Pancreas (tissue), 10 donors: ENCODE measurements around the gene CEMIP. TPM values are rescaled to one million over a fixed set of nuclear protein-coding genes. Genes with fewer than 3 reads are reported as not detected.

ENCODE experiments used
- ATAC-seq, 4 donors: fragments of 200-7000 bp; cut with Tn5 transposase; one replicate each; pipeline versions ENCODE4 v1.8.0 to v1.9.1; 2020; ENCODE audit warnings: mild to moderate bottlenecking in 4 of 4, moderate library complexity in 4 of 4
- DNase-seq, 6 donors: peaks; one replicate each; pipeline ENCODE4 v3.0.0-alpha.2; 2020
- FAIRE-seq: peaks from 2 replicates; lab custom pipeline; 2012; peaks lifted over from hg19 to GRCh38; lab: Jason Lieb, UNC
- H3K27ac ChIP-seq, 4 donors: fragments of 200-600 bp; sonication (generic); 1 replicate in 3 of 4; 2 replicates in 1 of 4; pipeline versions ENCODE4 v1.5.0 to v1.8.0; 2020
- H3K27me3 ChIP-seq, 4 donors: fragments of 200-600 bp; one replicate each; pipeline ENCODE4 v1.8.0; 2021
- H3K36me3 ChIP-seq, 3 donors: fragments of 200-600 bp; sonication (generic) in 1 of 3; one replicate each; pipeline versions ENCODE4 v1.5.0 to v1.8.0; 2020 to 2021
- H3K4me1 ChIP-seq, 3 donors: fragments of 200-600 bp; one replicate each; pipeline ENCODE4 v1.8.0; 2021
- H3K4me3 ChIP-seq, 4 donors: fragments of 200-600 bp; sonication (generic) in 2 of 4; one replicate each; pipeline versions ENCODE4 v1.5.0 to v1.8.0; 2020 to 2021
- H3K9me3 ChIP-seq, 4 donors: fragments of 200-600 bp; one replicate each; pipeline ENCODE4 v1.8.0; 2021
- WGBS, 2 donors: extraction: QIAGEN DNeasy Blood & Tissue Kit; methylation state at CpG; one replicate each; pipeline ENCODE4 v1.1.7; 2013; 5-methylcytosine and 5-hydroxymethylcytosine counted together
- intact Hi-C, 3 donors: fragments of 100-400 bp; cut with DNase I; formaldehyde crosslinking; loops; one replicate each; pipeline versions ENCODE4 v1.11.1 to v1.14.2; 2022
- polyA plus RNA-seq, 2 donors: library from polyadenylated mRNA; stranded (reverse); fragments of 200-250 nt; gene quantifications; one replicate each; pipeline ENCODE4 v1.2.3, GENCODE V29; 2013
- total RNA-seq, 6 donors: library from RNA; stranded (reverse); fragmentation: NEBNext Ultra II Directional in 4 of 6; extraction: Animal tissue kit (Norgen Biotek cat#: 25700) in 4 of 6; gene quantifications; one replicate each; pipeline versions ENCODE4 v1.2.1 to v1.2.4, GENCODE V29; 2021 to 2023
- TF ChIP-seq, protein P1 (sequence below), 4 donors: fragments of 200-600 bp; sonication (generic) in 3 of 4; IDR thresholded peaks; one replicate each; pipeline versions ENCODE4 v1.5.0 to v1.8.0; 2021; ENCODE audit warnings: antibody characterized with exemption in 4 of 4
- donor health status: healthy with polysubstance abuse.
- donor health status: DM: no; HTN: no; CAD: no; lungs with moderate emphysema.
- donor health status: DM: no; HTN: no; CAD: no.
- donor health status: control.
- donor health status: control.
- donor health status: Bipolar disorder and iron deficiency.
- donor health status: DM: yes; HTN: yes; CAD: no.
- donor health status: DM: no; HTN: no; CAD: no.
- donor health status: DM: no; HTN: no; CAD: no.
- donor health status: DM: yes; HTN: yes; CAD: no.

Gene CEMIP
- total and polyA plus RNA-seq, 8 donors: 0.07 to 0.41 (median 0.12) TPM; not detected in 1

DNA sequence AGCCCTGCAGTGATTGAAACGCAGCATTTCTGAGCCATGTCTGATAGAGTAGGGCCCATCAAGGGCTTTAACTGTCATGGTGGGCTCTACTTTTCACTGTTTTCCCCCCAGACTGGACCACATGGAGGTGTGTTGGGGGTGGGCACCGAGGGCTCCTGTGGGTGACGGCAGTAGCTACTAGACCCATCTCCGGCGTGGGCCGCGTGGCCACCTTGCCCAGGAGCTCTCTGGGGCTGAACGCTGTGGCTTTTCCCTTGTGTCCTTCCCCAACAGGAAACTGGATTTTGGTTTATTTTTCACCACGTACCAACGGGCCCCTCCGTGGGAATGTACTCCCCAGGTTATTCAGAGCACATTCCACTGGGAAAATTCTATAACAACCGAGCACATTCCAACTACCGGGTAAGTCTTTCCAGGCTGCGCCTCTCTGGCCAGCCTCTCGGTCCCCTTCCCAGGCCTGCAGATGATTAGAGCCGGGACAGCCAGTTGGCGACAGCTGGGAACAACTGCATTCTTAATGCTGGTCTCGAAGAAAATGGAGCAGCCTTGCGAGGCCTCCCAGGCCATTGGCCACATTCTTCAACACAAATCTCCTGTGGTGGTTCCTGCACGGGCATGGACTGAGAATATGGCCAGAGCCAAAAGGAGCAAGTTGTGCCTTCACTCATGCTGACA lies 142.7 kb downstream of the CEMIP start:
- H3K36me3 ChIP-seq: no peaks in the 10 kb centered on the region
- FAIRE-seq: no peak
- intact Hi-C loops: no loop called here
- H3K4me3 ChIP-seq: no peak overlapping the region
- no peaks in the 10 kb centered on the region for H3K9me3 ChIP-seq
- TF ChIP-seq, protein P1, sequence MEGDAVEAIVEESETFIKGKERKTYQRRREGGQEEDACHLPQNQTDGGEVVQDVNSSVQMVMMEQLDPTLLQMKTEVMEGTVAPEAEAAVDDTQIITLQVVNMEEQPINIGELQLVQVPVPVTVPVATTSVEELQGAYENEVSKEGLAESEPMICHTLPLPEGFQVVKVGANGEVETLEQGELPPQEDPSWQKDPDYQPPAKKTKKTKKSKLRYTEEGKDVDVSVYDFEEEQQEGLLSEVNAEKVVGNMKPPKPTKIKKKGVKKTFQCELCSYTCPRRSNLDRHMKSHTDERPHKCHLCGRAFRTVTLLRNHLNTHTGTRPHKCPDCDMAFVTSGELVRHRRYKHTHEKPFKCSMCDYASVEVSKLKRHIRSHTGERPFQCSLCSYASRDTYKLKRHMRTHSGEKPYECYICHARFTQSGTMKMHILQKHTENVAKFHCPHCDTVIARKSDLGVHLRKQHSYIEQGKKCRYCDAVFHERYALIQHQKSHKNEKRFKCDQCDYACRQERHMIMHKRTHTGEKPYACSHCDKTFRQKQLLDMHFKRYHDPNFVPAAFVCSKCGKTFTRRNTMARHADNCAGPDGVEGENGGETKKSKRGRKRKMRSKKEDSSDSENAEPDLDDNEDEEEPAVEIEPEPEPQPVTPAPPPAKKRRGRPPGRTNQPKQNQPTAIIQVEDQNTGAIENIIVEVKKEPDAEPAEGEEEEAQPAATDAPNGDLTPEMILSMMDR (IDR thresholded peaks at IDR 0.05): no peak
- no peak for ATAC-seq
- WGBS, 2 donors: 95 to 96% methylated on average over 20 of the region's 20 CpGs
- no peaks in the 10 kb centered on the region for H3K27me3 ChIP-seq
- DNase-seq: no peak
- no peak overlapping the region for H3K27ac ChIP-seq
- no peaks in the 10 kb centered on the region for H3K4me1 ChIP-seq

DNA sequence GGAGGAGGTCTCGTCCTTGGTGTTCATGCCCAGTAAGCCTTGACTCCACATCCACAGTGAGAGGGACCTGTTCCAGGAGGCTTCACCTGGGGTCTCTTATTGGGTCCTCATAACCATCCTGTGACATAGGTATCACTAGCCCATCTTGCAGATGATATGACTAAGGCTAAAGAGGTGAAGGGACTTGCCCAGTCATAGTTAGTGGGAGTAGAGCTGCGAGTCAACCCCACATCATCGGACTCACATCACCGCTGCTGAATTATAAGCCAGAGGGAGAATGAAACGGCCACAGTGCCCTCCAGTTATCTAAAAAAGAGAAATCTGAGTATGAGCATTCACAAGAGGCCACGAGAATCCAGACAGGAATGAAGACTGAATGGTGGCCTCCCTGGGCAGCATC lies 144.5 kb downstream of the CEMIP start:
- no peak for DNase-seq

GRCh38 chr15:80924278-80924677 lies 145.1 kb downstream of the CEMIP start:
- DNase-seq (no peak), FAIRE-seq (no peak), ATAC-seq (no peak)
- TF ChIP-seq, protein P1 (IDR thresholded peaks at IDR 0.05): no peak
- Histone ChIP-seq H3K36me3 (no peaks in the 10 kb centered on the region), H3K9me3 (no peaks in the 10 kb centered on the region), H3K4me3 (no peak overlapping the region), H3K27ac (no peak overlapping the region), H3K27me3 (no peaks in the 10 kb centered on the region), H3K4me1 (no peaks in the 10 kb centered on the region)
- intact Hi-C loops: no loop called here
- WGBS, 2 donors: 91 to 95% methylated on average over 4 of the region's 4 CpGs

More for the DNA sequence above, 144.5 kb downstream of the CEMIP start:
- TF ChIP-seq, protein P1 (IDR thresholded peaks at IDR 0.05): no peak
- Histone ChIP-seq H3K27me3 (no peaks in the 10 kb centered on the region), H3K27ac (no peak overlapping the region), H3K4me1 (no peaks in the 10 kb centered on the region), H3K36me3 (no peaks in the 10 kb centered on the region), H3K9me3 (no peaks in the 10 kb centered on the region), H3K4me3 (no peak overlapping the region)
- intact Hi-C loops: no loop called here
- 92 to 93% methylated on average over 6 of the region's 6 CpGs for WGBS, 2 donors
- FAIRE-seq: no peak
- ATAC-seq: no peak

GRCh38 chr15:80925597-80926059 lies 146.5 kb downstream of the CEMIP start:
- Histone ChIP-seq H3K36me3 (no peaks in the 10 kb centered on the region), H3K27me3 (no peaks in the 10 kb centered on the region), H3K4me3 (no peak overlapping the region), H3K9me3 (no peaks in the 10 kb centered on the region), H3K4me1 (no peaks in the 10 kb centered on the region), H3K27ac (no peak overlapping the region)
- TF ChIP-seq, protein P1 (IDR thresholded peaks at IDR 0.05): no peak
- DNase-seq (peak in 1 of 6 donors; percentile 24), ATAC-seq (no peak), FAIRE-seq (no peak)
- 87 to 88% methylated on average over 14 to 17 of the region's 17 CpGs for WGBS, 2 donors
- intact Hi-C loops: no loop called here

- ATAC-seq: no peak
- TF ChIP-seq, protein P1 (IDR thresholded peaks at IDR 0.05): no peak
Observed at GRCh38 chr15:80926126-80926525, 147.0 kb downstream of the CEMIP start.

More at GRCh38 chr15:80926126-80926525, 147.0 kb downstream of the CEMIP start:
- Histone ChIP-seq H3K27ac (no peak overlapping the region), H3K4me3 (no peak overlapping the region), H3K9me3 (no peaks in the 10 kb centered on the region), H3K27me3 (no peaks in the 10 kb centered on the region), H3K4me1 (no peaks in the 10 kb centered on the region), H3K36me3 (no peaks in the 10 kb centered on the region)
- WGBS, 2 donors: 76 to 95% methylated on average over 3 of the region's 3 CpGs
- no peak for FAIRE-seq
- intact Hi-C loops: no loop called here
- no peak for DNase-seq
